Fibroblast of lung (primary cell): ENCODE measurements around the gene NACC1. TPM values are rescaled to one million over a fixed set of nuclear protein-coding genes. Genes with fewer than 3 reads are reported as not detected.

ENCODE experiments used
- DNase-seq, 2 donors: peaks; one replicate each; pipeline versions ENCODE4 v3.0.0 to v3.0.0-alpha.2; 2010; ENCODE audit warnings: low read depth in 2 of 2
- H2AFZ ChIP-seq: 2 replicates; pipeline ENCODE4 v1.5.1; 2012; ENCODE audit warnings: low read length, control low read depth, inconsistent platforms
- H3K27ac ChIP-seq: 2 replicates; pipeline ENCODE4 v1.5.1; 2011; ENCODE audit warnings: low read length, control low read depth; ENCODE audit not compliant: insufficient read depth
- H3K27me3 ChIP-seq: 2 replicates; pipeline ENCODE4 v1.5.1; 2011; ENCODE audit warnings: mild to moderate bottlenecking, low read length; ENCODE audit not compliant: control insufficient read depth, insufficient read depth
- H3K36me3 ChIP-seq: 2 replicates; pipeline ENCODE4 v1.5.1; 2011; ENCODE audit warnings: low read length; ENCODE audit not compliant: control insufficient read depth, insufficient read depth
- H3K4me1 ChIP-seq: 2 replicates; pipeline ENCODE4 v1.5.1; 2011; ENCODE audit warnings: low read length; ENCODE audit not compliant: control insufficient read depth, insufficient read depth; ENCODE audit errors: extremely low read depth
- H3K4me2 ChIP-seq: 2 replicates; pipeline ENCODE4 v1.5.1; 2011; ENCODE audit warnings: low read length, control low read depth; ENCODE audit not compliant: insufficient read depth; ENCODE audit errors: extremely low read depth
- H3K4me3 ChIP-seq, 4 experiments: fragments of 200-600 bp in 1 of 4; sonication (generic) in 1 of 4; replicated peaks in 1 of 4; 2 replicates each; pipeline ENCODE4 v1.5.1; 2011 to 2016; ENCODE audit warnings: low read length in 4 of 4, low read depth in 3 of 4, mild to moderate bottlenecking in 3 of 4, control low read depth in 2 of 4, inconsistent platforms in 1 of 4, mixed read lengths in 1 of 4; ENCODE audit not compliant: insufficient read depth in 1 of 4; ENCODE audit errors: control extremely low read depth in 1 of 4
- H3K79me2 ChIP-seq: 2 replicates; pipeline ENCODE4 v1.5.1; 2012; ENCODE audit warnings: mild to moderate bottlenecking, low read length, inconsistent platforms; ENCODE audit not compliant: control insufficient read depth, insufficient read depth
- H3K9ac ChIP-seq: 2 replicates; pipeline ENCODE4 v1.5.1; 2011; ENCODE audit warnings: mild to moderate bottlenecking, low read length, control low read depth; ENCODE audit not compliant: insufficient read depth
- H3K9me3 ChIP-seq: 2 replicates; pipeline ENCODE4 v1.5.1; 2012; ENCODE audit warnings: low read depth, low read length; ENCODE audit not compliant: control insufficient read depth, insufficient read depth
- H4K20me1 ChIP-seq: 2 replicates; pipeline ENCODE4 v1.5.1; 2011; ENCODE audit warnings: low read length; ENCODE audit not compliant: control insufficient read depth, insufficient read depth; ENCODE audit errors: extremely low read depth
- EZH2 ChIP-seq: IDR thresholded peaks from 2 replicates; pipeline ENCODE4 v1.5.1; 2012; ENCODE audit warnings: low read length, control low read depth, mild to moderate bottlenecking; ENCODE audit errors: missing control alignments
- polyA plus RNA-seq, 2 donors: library from polyadenylated mRNA; depleted of rRNA in 1 of 2; stranded (reverse) in 1 of 2; unstranded in 1 of 2; fragments of >200 nt; gene quantifications; 2 replicates each; pipeline ENCODE4 v1.2.1, GENCODE V29; 2011 to 2012; ENCODE audit warnings: missing spikeins in 1 of 2
- total RNA-seq: library from RNA; depleted of rRNA; stranded (reverse); fragments of >200 nt; gene quantifications from 2 replicates; pipeline ENCODE4 v1.2.1, GENCODE V29; 2014
- TF ChIP-seq, protein P1 (sequence below), 2 donors: IDR thresholded peaks in 1 of 2; conservative IDR thresholded peaks in 1 of 2; 1 replicate in 1 of 2; 2 replicates in 1 of 2; pipeline ENCODE4 v1.5.1; 2011 to 2012; ENCODE audit warnings: low read length in 2 of 2, control low read depth in 1 of 2, inconsistent platforms in 1 of 2, low read depth in 1 of 2, mild to moderate bottlenecking in 1 of 2

The NACC1 gene
- total and polyA plus RNA-seq, 2 donors (not counting 1 experiment from before 2014, with no cell fraction given), result 31.9 to 33.5 TPM

GRCh38 chr19:13073263-13073662 lies 44.8 kb upstream of the NACC1 start:
- Histone ChIP-seq H3K36me3 (peaks cover 25% of the 10 kb centered on the region), H3K9ac (no peak overlapping the region), H3K4me2 (no peak overlapping the region), H4K20me1 (no peaks in the 10 kb centered on the region), H3K27ac (no peak overlapping the region), H3K79me2 (peaks cover 39% of the 10 kb centered on the region), H3K27me3 (no peaks in the 10 kb centered on the region), H2AFZ (no peak overlapping the region), H3K9me3 (no peaks in the 10 kb centered on the region), H3K4me1 (peaks cover 16% of the 10 kb centered on the region), H3K4me3 (no peak overlapping the region)
- DNase-seq, result no peak
- TF ChIP-seq EZH2, result no peak
- TF ChIP-seq, protein P1, sequence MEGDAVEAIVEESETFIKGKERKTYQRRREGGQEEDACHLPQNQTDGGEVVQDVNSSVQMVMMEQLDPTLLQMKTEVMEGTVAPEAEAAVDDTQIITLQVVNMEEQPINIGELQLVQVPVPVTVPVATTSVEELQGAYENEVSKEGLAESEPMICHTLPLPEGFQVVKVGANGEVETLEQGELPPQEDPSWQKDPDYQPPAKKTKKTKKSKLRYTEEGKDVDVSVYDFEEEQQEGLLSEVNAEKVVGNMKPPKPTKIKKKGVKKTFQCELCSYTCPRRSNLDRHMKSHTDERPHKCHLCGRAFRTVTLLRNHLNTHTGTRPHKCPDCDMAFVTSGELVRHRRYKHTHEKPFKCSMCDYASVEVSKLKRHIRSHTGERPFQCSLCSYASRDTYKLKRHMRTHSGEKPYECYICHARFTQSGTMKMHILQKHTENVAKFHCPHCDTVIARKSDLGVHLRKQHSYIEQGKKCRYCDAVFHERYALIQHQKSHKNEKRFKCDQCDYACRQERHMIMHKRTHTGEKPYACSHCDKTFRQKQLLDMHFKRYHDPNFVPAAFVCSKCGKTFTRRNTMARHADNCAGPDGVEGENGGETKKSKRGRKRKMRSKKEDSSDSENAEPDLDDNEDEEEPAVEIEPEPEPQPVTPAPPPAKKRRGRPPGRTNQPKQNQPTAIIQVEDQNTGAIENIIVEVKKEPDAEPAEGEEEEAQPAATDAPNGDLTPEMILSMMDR (conservative IDR thresholded peaks at IDR 0.05 in 1 of 2, IDR thresholded peaks at IDR 0.05 in 1 of 2; ENCODE audit: low read depth in 1 of 2, low read length in 2 of 2), result no peak

- Histone ChIP-seq H3K79me2 (peaks cover 29% of the 10 kb centered on the region), H3K9me3 (no peaks in the 10 kb centered on the region), H2AFZ (no peak overlapping the region), H3K27me3 (no peaks in the 10 kb centered on the region), H3K9ac (no peak overlapping the region), H3K4me3 (no peak overlapping the region), H3K4me1 (peaks cover 21% of the 10 kb centered on the region), H3K4me2 (no peak overlapping the region), H3K36me3 (peaks cover 26% of the 10 kb centered on the region), H4K20me1 (no peaks in the 10 kb centered on the region), H3K27ac (no peak overlapping the region)
- no peak for TF ChIP-seq EZH2
- TF ChIP-seq, protein P1 (conservative IDR thresholded peaks at IDR 0.05 in 1 of 2, IDR thresholded peaks at IDR 0.05 in 1 of 2; ENCODE audit: low read depth in 1 of 2, low read length in 2 of 2), result no peak
- DNase-seq, result no peak
These were observed 43.7 kb upstream of the NACC1 start for GRCh38 chr19:13074378-13074777.

DNA sequence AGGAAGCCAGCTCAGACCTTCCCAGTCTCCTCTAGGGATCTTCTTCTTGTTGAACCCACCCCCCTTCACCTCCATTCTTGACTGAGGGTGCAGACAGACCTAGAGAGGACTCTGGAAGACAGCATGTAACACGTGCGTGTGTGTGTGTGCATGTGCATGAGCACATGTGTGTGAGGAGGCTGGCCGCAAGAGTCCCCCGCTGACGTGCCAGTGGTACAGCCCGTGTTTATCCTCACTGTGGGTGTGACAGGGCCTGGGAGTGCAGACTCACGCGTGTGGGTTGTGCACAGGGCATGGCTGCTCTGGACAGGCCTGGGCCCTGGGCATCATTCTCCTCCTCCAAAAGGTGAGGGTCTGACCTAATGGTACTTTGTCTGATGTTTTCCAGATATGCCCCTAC lies 41.7 kb upstream of the NACC1 start:
- no peak overlapping the region for H2AFZ ChIP-seq
- H3K27me3 ChIP-seq, result no peaks in the 10 kb centered on the region
- TF ChIP-seq EZH2, result no peak
- peak overlapping the region; percentile 32 for H3K27ac ChIP-seq
- no peak for DNase-seq
- H3K4me1 ChIP-seq, result peaks cover 21% of the 10 kb centered on the region
- H3K9me3 ChIP-seq, result no peaks in the 10 kb centered on the region
- no peak overlapping the region for H3K4me2 ChIP-seq
- no peak overlapping the region for H3K9ac ChIP-seq
- H3K4me3 ChIP-seq, result no peak overlapping the region
- peaks cover 12% of the 10 kb centered on the region for H3K79me2 ChIP-seq
- H3K36me3 ChIP-seq, result peaks cover 27% of the 10 kb centered on the region
- no peaks in the 10 kb centered on the region for H4K20me1 ChIP-seq
